Ascending aorta (tissue), 2 donors: ENCODE data around the gene USP6NL. TPM values are rescaled to one million over a fixed set of nuclear protein-coding genes. Genes with fewer than 3 reads are reported as not detected.

Experiments used
- DNase-seq, 2 donors: peaks; one replicate each; pipeline ENCODE4 v3.0.0-alpha.2; 2019; ENCODE audit warnings: low spot score in 2 of 2
- H3K27ac ChIP-seq, 2 donors: fragments of 200-600 bp; sonication (generic); one replicate each; pipeline ENCODE4 v1.5.1; 2016 to 2017; ENCODE audit warnings: mild to moderate bottlenecking in 1 of 2
- H3K27me3 ChIP-seq: fragments of 200-600 bp; sonication (generic); one replicate; pipeline ENCODE4 v1.5.1; 2017
- H3K36me3 ChIP-seq, 2 donors: fragments of 200-600 bp; sonication (generic); one replicate each; pipeline ENCODE4 v1.5.1; 2016
- H3K4me1 ChIP-seq, 2 donors: fragments of 200-600 bp; sonication (generic); one replicate each; pipeline ENCODE4 v1.5.1; 2016 to 2017; ENCODE audit warnings: mild to moderate bottlenecking in 1 of 2
- H3K4me3 ChIP-seq, 2 donors: fragments of 200-600 bp; sonication (generic); one replicate each; pipeline ENCODE4 v1.5.1; 2016 to 2017; ENCODE audit warnings: mild to moderate bottlenecking in 1 of 2
- H3K9me3 ChIP-seq, 2 donors: fragments of 200-600 bp; sonication (generic); one replicate each; pipeline ENCODE4 v1.5.1; 2016
- CTCF ChIP-seq, 3 experiments: fragments of 200-600 bp in 2 of 3; fragments of 450-650 bp in 1 of 3; sonication (generic) in 2 of 3; IDR thresholded peaks; one replicate each; pipeline ENCODE4 v1.5.1; 2016 to 2019; ENCODE audit warnings: antibody characterized with exemption in 3 of 3, mild to moderate bottlenecking in 1 of 3, moderate library complexity in 1 of 3
- intact Hi-C: fragments of 100-400 bp; cut with DNase I; formaldehyde crosslinking; loops from one replicate; pipeline ENCODE4 v1.15.1; 2023
- total RNA-seq: library from RNA; depleted of rRNA; stranded (reverse); fragments of >200 nt; gene quantifications from one replicate; pipeline ENCODE4 v1.1.0, GENCODE V29; 2016

USP6NL gene
- total RNA-seq, 1 donor from 2014 or later, result 20.5 TPM

GRCh38 chr10:11609052-11609451 is 2.4 kb downstream of the USP6NL start:
- Histone ChIP-seq H3K4me3 (no peak overlapping the region), H3K36me3 (no peaks in the 10 kb centered on the region), H3K27ac (no peak overlapping the region), H3K9me3 (no peaks in the 10 kb centered on the region), H3K4me1 (peaks cover 0 to 3% of the 10 kb centered on the region in 2 donors), H3K27me3 (no peaks in the 10 kb centered on the region)
- DNase-seq, result no peak
- TF ChIP-seq CTCF (IDR thresholded peaks at IDR 0.05), result no peak
- intact Hi-C loops, result no loop called here

- H3K9me3 ChIP-seq, result no peaks in the 10 kb centered on the region
- H3K4me1 ChIP-seq, result peaks cover 0 to 3% of the 10 kb centered on the region in 2 donors
- intact Hi-C loops, result no loop called here
- DNase-seq, result no peak
- no peak overlapping the region for H3K4me3 ChIP-seq
- no peaks in the 10 kb centered on the region for H3K27me3 ChIP-seq
- no peaks in the 10 kb centered on the region for H3K36me3 ChIP-seq
- H3K27ac ChIP-seq, result no peak overlapping the region
- no peak for TF ChIP-seq CTCF (IDR thresholded peaks at IDR 0.05)
Measured at GRCh38 chr10:11608159-11609013, 3.1 kb downstream of the USP6NL start.

GRCh38 chr10:11605807-11606408 is 5.5 kb downstream of the USP6NL start:
- no peaks in the 10 kb centered on the region for H3K36me3 ChIP-seq
- intact Hi-C loops, result no loop called here
- no peaks in the 10 kb centered on the region for H3K9me3 ChIP-seq
- no peak overlapping the region for H3K4me3 ChIP-seq
- H3K27me3 ChIP-seq, result no peaks in the 10 kb centered on the region
- DNase-seq, result no peak
- no peak overlapping the region for H3K27ac ChIP-seq
- no peak for TF ChIP-seq CTCF (IDR thresholded peaks at IDR 0.05)
- peaks cover 0 to 3% of the 10 kb centered on the region in 2 donors for H3K4me1 ChIP-seq

- H3K27me3 ChIP-seq, result no peaks in the 10 kb centered on the region
- no peak for TF ChIP-seq CTCF (IDR thresholded peaks at IDR 0.05)
- H3K9me3 ChIP-seq, result no peaks in the 10 kb centered on the region
- H3K4me1 ChIP-seq, result peaks cover 0 to 3% of the 10 kb centered on the region in 2 donors
- no peak overlapping the region for H3K4me3 ChIP-seq
- no peaks in the 10 kb centered on the region for H3K36me3 ChIP-seq
- intact Hi-C loops, result no loop called here
- H3K27ac ChIP-seq, result no peak overlapping the region
- DNase-seq, result no peak
Measured at GRCh38 chr10:11604865-11605650, 6.4 kb downstream of the USP6NL start.

- Histone ChIP-seq H3K27me3 (no peaks in the 10 kb centered on the region), H3K4me1 (no peaks in the 10 kb centered on the region), H3K36me3 (no peaks in the 10 kb centered on the region), H3K4me3 (no peak overlapping the region), H3K9me3 (no peaks in the 10 kb centered on the region), H3K27ac (no peak overlapping the region)
- intact Hi-C loops, result no loop called here
- TF ChIP-seq CTCF (IDR thresholded peaks at IDR 0.05), result no peak
- no peak for DNase-seq
Measured at GRCh38 chr10:11603741-11604140, 7.7 kb downstream of the USP6NL start.
